Vagina (tissue), 2 donors: Measurements from ENCODE around the gene DUSP22. TPM values are rescaled to one million over a fixed set of nuclear protein-coding genes. Genes with fewer than 3 reads are reported as not detected.

ENCODE experiments used
- DNase-seq, 2 donors: peaks; one replicate each; pipeline ENCODE4 v3.0.0-alpha.2; 2017; ENCODE audit errors: extremely low spot score in 2 of 2
- H3K27ac ChIP-seq: fragments of 200-600 bp; sonication (generic); one replicate; pipeline ENCODE4 v1.5.1; 2019
- H3K27me3 ChIP-seq: fragments of 200-600 bp; sonication (generic); one replicate; pipeline ENCODE4 v1.5.1; 2019
- H3K36me3 ChIP-seq, 2 donors: fragments of 200-600 bp; sonication (generic); one replicate each; pipeline ENCODE4 v1.5.1; 2017 to 2019
- H3K4me1 ChIP-seq: fragments of 200-600 bp; sonication (generic); one replicate; pipeline ENCODE4 v1.5.1; 2019
- H3K4me3 ChIP-seq, 2 donors: fragments of 200-600 bp; sonication (generic); 1 replicate in 1 of 2; 2 replicates in 1 of 2; pipeline ENCODE4 v1.5.1; 2016 to 2019
- H3K9me3 ChIP-seq: fragments of 200-600 bp; sonication (generic); one replicate; pipeline ENCODE4 v1.5.1; 2019
- POLR2A ChIP-seq, 2 donors: fragments of 450-650 bp; IDR thresholded peaks; one replicate each; pipeline ENCODE4 v1.6.1; 2017; ENCODE audit warnings: antibody characterized with exemption in 2 of 2, mild to moderate bottlenecking in 2 of 2, moderate library complexity in 2 of 2
- POLR2AphosphoS5 ChIP-seq, 2 donors: sonication (generic); formaldehyde crosslinking; IDR thresholded peaks; one replicate each; pipeline ENCODE4 v1.9.0; 2017; ENCODE audit warnings: antibody characterized with exemption in 2 of 2, mild to moderate bottlenecking in 2 of 2, low read depth in 1 of 2; ENCODE audit not compliant: insufficient read depth in 1 of 2
- intact Hi-C: fragments of 100-400 bp; cut with DNase I; formaldehyde crosslinking; loops from one replicate; pipeline ENCODE4 v1.15.1; 2023
- total RNA-seq: library from RNA; depleted of rRNA; stranded (reverse); fragments of >200 nt; gene quantifications from one replicate; pipeline ENCODE4 v1.2.3, GENCODE V29; 2016
- TF ChIP-seq, protein P1 (sequence below), 3 experiments: fragments of 450-650 bp in 2 of 3; fragments of 200-600 bp in 1 of 3; sonication (generic) in 1 of 3; IDR thresholded peaks; one replicate each; pipeline ENCODE4 v1.5.1; 2017 to 2019; ENCODE audit warnings: antibody characterized with exemption in 3 of 3, mild to moderate bottlenecking in 2 of 3, moderate library complexity in 2 of 3

The DUSP22 gene
- total RNA-seq, 1 donor from 2014 or later = 57.5 TPM

DNA sequence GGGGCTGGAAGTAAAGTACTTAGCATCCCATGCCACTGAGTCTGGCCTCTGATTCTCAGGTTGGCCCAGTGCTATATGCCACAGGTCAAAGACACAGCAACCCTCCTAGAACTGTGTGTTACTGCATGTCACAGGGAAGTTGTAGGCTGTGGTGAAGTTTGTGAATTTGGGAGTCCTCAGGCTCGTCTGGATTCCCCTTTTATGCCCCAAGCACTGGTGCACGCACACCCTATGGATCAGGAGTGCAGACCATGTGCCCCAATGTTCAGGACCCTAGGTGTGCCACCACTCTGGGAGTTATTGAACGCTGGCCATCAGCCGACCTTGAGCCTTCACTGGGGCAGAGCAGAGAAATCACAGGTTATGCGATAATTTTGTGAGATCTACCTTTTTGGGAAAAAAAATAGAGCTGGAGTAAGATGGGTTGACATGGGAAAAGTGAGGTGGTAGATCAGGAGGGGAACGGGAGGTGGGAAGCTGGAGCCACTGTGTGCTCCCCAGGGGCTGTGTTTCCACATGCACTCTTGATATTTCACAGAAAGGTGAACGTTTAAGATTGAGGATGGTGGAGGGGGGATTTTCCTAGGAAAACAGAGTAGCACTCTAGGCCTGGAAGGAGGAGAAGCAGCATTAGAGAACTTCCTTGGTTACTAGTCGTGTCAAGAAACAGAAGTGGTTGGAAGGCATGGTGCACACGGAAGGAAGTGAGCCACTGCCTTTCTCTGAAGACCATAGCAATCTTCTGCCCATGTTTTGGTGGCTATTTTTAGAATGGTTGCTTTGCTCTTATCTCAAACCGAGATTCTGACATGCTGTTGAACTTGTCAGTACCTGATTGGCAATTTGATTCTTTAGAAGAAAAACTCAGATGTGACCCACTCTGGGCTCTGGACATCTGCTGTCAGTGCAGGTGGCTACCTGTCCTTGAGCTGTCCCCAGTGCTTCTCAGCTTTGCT is 44.1 kb downstream of the DUSP22 start:
- Histone ChIP-seq H3K4me1 (peaks cover 2% of the 10 kb centered on the region), H3K36me3 (no peaks in the 10 kb centered on the region), H3K27me3 (no peaks in the 10 kb centered on the region), H3K27ac (no peak overlapping the region), H3K9me3 (no peaks in the 10 kb centered on the region), H3K4me3 (no peak overlapping the region)
- no peak for DNase-seq
- TF ChIP-seq POLR2A (IDR thresholded peaks at IDR 0.05) (no peak), POLR2AphosphoS5 (IDR thresholded peaks at IDR 0.05; ENCODE audit: insufficient read depth in 1 of 2, low read depth in 1 of 2) (no peak)
- TF ChIP-seq, protein P1, sequence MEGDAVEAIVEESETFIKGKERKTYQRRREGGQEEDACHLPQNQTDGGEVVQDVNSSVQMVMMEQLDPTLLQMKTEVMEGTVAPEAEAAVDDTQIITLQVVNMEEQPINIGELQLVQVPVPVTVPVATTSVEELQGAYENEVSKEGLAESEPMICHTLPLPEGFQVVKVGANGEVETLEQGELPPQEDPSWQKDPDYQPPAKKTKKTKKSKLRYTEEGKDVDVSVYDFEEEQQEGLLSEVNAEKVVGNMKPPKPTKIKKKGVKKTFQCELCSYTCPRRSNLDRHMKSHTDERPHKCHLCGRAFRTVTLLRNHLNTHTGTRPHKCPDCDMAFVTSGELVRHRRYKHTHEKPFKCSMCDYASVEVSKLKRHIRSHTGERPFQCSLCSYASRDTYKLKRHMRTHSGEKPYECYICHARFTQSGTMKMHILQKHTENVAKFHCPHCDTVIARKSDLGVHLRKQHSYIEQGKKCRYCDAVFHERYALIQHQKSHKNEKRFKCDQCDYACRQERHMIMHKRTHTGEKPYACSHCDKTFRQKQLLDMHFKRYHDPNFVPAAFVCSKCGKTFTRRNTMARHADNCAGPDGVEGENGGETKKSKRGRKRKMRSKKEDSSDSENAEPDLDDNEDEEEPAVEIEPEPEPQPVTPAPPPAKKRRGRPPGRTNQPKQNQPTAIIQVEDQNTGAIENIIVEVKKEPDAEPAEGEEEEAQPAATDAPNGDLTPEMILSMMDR (IDR thresholded peaks at IDR 0.05) = no peak
- intact Hi-C loops = no loop called here

DNA sequence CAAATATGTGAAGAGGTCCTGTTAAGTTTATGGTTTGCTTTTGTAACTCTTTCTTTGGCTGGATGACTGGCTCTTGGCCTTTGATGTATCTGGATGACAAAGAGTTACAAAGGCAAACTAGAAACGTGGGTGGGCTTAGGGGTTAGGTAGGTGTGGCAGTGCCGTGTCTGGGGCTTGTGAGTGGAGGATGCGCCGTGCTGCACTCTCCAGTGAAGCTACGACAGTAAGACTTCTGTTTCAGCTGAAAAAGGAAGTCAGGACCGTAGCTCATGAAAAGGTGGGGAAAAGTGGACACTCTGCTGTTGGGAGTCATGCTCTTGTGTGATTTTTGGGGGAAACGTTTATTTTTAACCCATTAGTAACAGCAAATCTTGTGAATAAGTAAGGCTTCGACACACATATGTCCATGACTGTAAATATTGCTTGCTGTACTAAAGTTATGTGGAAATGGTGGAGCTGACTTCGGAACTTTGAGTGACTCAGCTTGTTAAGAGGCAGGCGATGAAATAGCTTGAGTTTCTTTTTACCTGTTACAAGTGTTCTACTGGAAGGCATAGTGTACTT is 45.6 kb downstream of the DUSP22 start:
- no peak for TF ChIP-seq POLR2A (IDR thresholded peaks at IDR 0.05)
- no peak for TF ChIP-seq POLR2AphosphoS5 (IDR thresholded peaks at IDR 0.05; ENCODE audit: insufficient read depth in 1 of 2, low read depth in 1 of 2)

DNA sequence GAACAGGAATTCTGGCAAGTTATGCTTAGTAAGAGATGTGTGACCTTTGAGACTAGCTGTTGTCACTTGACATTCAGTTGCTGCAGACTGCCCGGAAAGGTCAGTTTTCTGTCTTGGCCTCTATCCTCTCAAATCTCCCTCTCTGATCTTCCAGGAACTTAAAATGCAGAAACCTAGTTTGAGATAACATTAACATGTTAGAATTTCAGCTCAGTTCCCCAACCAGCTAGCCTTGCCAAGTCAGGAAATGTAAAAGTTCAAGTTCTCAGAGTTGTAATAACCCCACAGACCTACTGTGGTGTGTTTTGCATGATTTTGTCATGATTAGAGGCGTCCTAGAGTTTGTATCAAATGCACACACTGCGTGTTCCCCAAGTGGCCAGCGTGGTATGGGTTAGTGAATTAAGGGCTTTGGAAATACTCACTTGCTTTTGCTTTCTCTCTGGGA is 46.6 kb downstream of the DUSP22 start:
- H3K9me3 ChIP-seq = no peaks in the 10 kb centered on the region
- no peak overlapping the region for H3K4me3 ChIP-seq
- intact Hi-C loops = no loop called here
- H3K27me3 ChIP-seq = no peaks in the 10 kb centered on the region
- no peak overlapping the region for H3K27ac ChIP-seq
- DNase-seq = no peak
- no peaks in the 10 kb centered on the region for H3K36me3 ChIP-seq
- no peak for TF ChIP-seq POLR2AphosphoS5 (IDR thresholded peaks at IDR 0.05; ENCODE audit: insufficient read depth in 1 of 2, low read depth in 1 of 2)
- TF ChIP-seq, protein P1 (IDR thresholded peaks at IDR 0.05) = no peak
- H3K4me1 ChIP-seq = no peaks in the 10 kb centered on the region

More for the DNA sequence above, 45.6 kb downstream of the DUSP22 start:
- H3K27ac ChIP-seq = no peak overlapping the region
- no peaks in the 10 kb centered on the region for H3K36me3 ChIP-seq
- no peaks in the 10 kb centered on the region for H3K9me3 ChIP-seq
- intact Hi-C loops = no loop called here
- H3K4me1 ChIP-seq = no peaks in the 10 kb centered on the region
- no peak overlapping the region for H3K4me3 ChIP-seq
- DNase-seq = no peak
- H3K27me3 ChIP-seq = no peaks in the 10 kb centered on the region

DNA sequence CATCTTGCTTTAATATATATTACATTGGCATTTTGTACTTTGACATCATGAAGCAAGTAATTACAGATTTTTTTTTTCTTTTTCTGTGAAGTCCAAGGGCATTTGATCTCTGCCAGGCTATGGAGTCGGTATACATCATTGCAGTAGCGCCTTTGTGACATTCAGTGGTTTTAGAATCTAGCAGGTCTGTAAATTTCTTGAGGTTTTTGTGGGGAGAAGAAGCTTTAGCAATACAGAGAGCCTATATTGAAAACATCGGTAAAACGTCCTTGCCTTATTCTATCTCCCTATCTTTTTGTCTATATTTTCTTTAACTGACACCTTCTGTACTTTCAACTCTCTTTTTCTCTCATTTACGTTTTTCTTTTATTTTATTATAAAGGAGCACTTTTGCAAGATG is 47.2 kb downstream of the DUSP22 start:
- Histone ChIP-seq H3K4me1 (no peaks in the 10 kb centered on the region), H3K27ac (no peak overlapping the region), H3K36me3 (no peaks in the 10 kb centered on the region), H3K27me3 (no peaks in the 10 kb centered on the region), H3K9me3 (no peaks in the 10 kb centered on the region), H3K4me3 (no peak overlapping the region)
- intact Hi-C loops = no loop called here
- DNase-seq = no peak
- TF ChIP-seq POLR2AphosphoS5 (IDR thresholded peaks at IDR 0.05; ENCODE audit: insufficient read depth in 1 of 2, low read depth in 1 of 2) (no peak), POLR2A (IDR thresholded peaks at IDR 0.05) (no peak)
- TF ChIP-seq, protein P1 (IDR thresholded peaks at IDR 0.05) = no peak

DNA sequence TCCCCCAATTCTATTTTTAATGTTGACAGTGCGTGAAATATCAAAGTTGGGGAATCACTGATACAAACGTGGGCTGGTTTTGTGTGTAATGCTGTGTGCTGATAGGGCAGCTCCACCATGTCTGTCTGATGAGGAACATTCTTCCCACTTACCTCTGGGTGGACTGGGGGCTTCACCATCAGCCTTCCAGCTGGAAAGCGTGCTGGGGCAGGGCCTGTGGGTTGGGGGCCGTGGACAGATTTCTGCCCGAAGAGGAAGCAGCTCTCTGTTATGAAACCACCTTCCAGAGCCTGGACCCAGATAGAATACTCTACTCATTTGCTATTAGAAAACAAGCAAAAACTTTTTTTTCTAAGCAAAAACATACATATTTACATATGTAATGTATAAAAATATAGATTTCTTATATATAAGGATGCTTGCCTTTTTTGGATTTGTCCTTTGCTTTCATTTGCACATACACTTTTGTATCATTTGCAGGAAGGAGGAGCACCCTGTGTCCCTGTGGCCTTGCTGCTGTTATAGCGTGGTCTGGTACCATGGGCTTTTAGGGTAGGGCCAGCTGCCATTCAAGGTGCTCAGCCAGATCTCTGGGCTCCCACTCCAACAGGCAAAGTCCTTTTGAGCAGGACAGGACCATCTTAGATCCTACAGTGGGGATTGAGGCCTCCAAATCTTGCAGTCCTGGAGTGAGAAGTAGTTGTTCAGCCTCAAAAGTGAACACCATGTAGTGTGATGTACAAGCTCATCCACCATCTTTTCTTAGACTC is 48.1 kb downstream of the DUSP22 start:
- Histone ChIP-seq H3K36me3 (no peaks in the 10 kb centered on the region), H3K4me1 (no peaks in the 10 kb centered on the region), H3K27me3 (no peaks in the 10 kb centered on the region), H3K9me3 (no peaks in the 10 kb centered on the region), H3K4me3 (no peak overlapping the region), H3K27ac (no peak overlapping the region)
- intact Hi-C loops = no loop called here
- DNase-seq = no peak
- TF ChIP-seq, protein P1 (IDR thresholded peaks at IDR 0.05) = no peak
- TF ChIP-seq POLR2AphosphoS5 (IDR thresholded peaks at IDR 0.05; ENCODE audit: insufficient read depth in 1 of 2, low read depth in 1 of 2) = no peak
- TF ChIP-seq POLR2A (IDR thresholded peaks at IDR 0.05) = no peak
